ENCODE results near the gene DOK4.
"Not testable (repeated sequence)": the region's sequence is repeated elsewhere in the genome, so short reads cannot be mapped to it uniquely, and the experiment has no call there.

The DOK4 gene

GRCh38 chr16:57501492-57501891, 15.2 kb upstream of the DOK4 start:
- no peak for DNase-seq (ENCODE audit: low spot score)

- DNase-seq (ENCODE audit: low spot score), result no peak
Measured at GRCh38 chr16:57500578-57501111, 14.4 kb upstream of the DOK4 start.

- not testable (repeated sequence) for DNase-seq (ENCODE audit: low spot score)
Measured at GRCh38 chr16:57499941-57500340, 13.6 kb upstream of the DOK4 start.

GRCh38 chr16:57498031-57498430, 11.7 kb upstream of the DOK4 start:
- DNase-seq (ENCODE audit: low spot score), result no peak

- DNase-seq (ENCODE audit: low spot score), result no peak
Measured at GRCh38 chr16:57497121-57497520, 10.8 kb upstream of the DOK4 start.

- no peak for DNase-seq (ENCODE audit: low spot score)
Measured at GRCh38 chr16:57493767-57494166, 7.5 kb upstream of the DOK4 start.

- no peak for DNase-seq (ENCODE audit: low spot score)
Measured at GRCh38 chr16:57489229-57489628, 2.9 kb upstream of the DOK4 start.

GRCh38 chr16:57486858-57487834, 853 bp upstream of the DOK4 start:
- no peak for DNase-seq (ENCODE audit: low spot score)

GRCh38 chr16:57485091-57485915, 990 bp downstream of the DOK4 start:
- DNase-seq (ENCODE audit: low spot score), result no peak

GRCh38 chr16:57484515-57485005, 1.7 kb downstream of the DOK4 start:
- DNase-seq (ENCODE audit: low spot score), result no peak

- no peak for DNase-seq (ENCODE audit: low spot score)
Measured at GRCh38 chr16:57483725-57484514, 2.4 kb downstream of the DOK4 start.

- no peak for DNase-seq (ENCODE audit: low spot score)
Measured at GRCh38 chr16:57482845-57483545, 3.3 kb downstream of the DOK4 start.

GRCh38 chr16:57481421-57481820, 4.9 kb downstream of the DOK4 start:
- no peak for DNase-seq (ENCODE audit: low spot score)

- DNase-seq (ENCODE audit: low spot score), result no peak
Measured at GRCh38 chr16:57480754-57481230, 5.5 kb downstream of the DOK4 start.

GRCh38 chr16:57479976-57480753, 6.1 kb downstream of the DOK4 start:
- no peak for DNase-seq (ENCODE audit: low spot score)

GRCh38 chr16:57479205-57479975, 6.9 kb downstream of the DOK4 start:
- DNase-seq (ENCODE audit: low spot score), result no peak

- DNase-seq (ENCODE audit: low spot score), result no peak
Measured at GRCh38 chr16:57478396-57479204, 7.7 kb downstream of the DOK4 start.

- no peak for DNase-seq (ENCODE audit: low spot score)
Measured at GRCh38 chr16:57477531-57478202, 8.6 kb downstream of the DOK4 start.
